ENCODE measurements around the gene C10orf90. TPM values are rescaled to one million over a fixed set of nuclear protein-coding genes. Genes with fewer than 3 reads are reported as not detected.

The C10orf90 gene
- total RNA-seq, 1 experiment from 2014 or later, result not detected

DNA sequence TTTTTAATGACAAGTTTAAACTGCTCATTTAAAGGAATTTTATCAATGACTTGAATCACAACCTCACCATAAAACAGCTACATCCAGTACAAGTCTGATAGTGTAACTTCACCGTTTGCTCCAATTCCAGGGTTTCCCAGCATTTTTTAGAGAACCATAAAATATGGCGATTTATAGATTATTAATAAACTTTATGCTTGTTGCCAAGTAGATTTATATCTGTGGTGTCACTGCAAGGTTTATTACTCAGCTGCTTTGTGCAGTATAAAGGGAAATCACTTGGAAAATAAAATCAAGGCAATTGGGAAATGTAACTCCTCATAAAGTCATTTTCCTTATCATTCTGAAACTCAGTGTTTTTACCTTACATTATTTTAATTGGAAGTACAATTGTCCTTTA lies 218.2 kb downstream of the C10orf90 start:
- no peak overlapping the region for H3K56ac ChIP-seq (ENCODE audit: insufficient read length, low read depth, low read length)
- no peaks in the 10 kb centered on the region for H3K79me1 ChIP-seq (ENCODE audit: insufficient read depth, low read depth, low read length, poor library complexity, severe bottlenecking)
- no peak overlapping the region for H2BK12ac ChIP-seq (ENCODE audit: insufficient read length, low read depth, low read length)
- H4K5ac ChIP-seq (ENCODE audit: insufficient read length, low read depth, low read length), result no peak overlapping the region
- H3K23me2 ChIP-seq (ENCODE audit: insufficient read length, low read depth, low read length, poor library complexity, severe bottlenecking), result no peaks in the 10 kb centered on the region
- DNase-seq, result no peak
- WGBS (ENCODE audit: extremely low coverage, insufficient read length, low lambda C conversion rate), result no CpG with 5 or more reads among the region's 2 CpGs
- H3T11ph ChIP-seq (ENCODE audit: low read length), result no peak overlapping the region
- no peak overlapping the region for H3K9ac ChIP-seq (ENCODE audit: extremely low read depth, insufficient read length, low read length)
- no peak overlapping the region for H3K14ac ChIP-seq (ENCODE audit: insufficient read depth, low read length)
- no peak overlapping the region for H3K4me2 ChIP-seq (ENCODE audit: insufficient read depth, insufficient read length, low read length)
- H3K9me3 ChIP-seq (ENCODE audit: control insufficient read depth, low read depth, low read length), result no peaks in the 10 kb centered on the region
- H4K91ac ChIP-seq (ENCODE audit: insufficient read length, low read depth, low read length), result no peak overlapping the region
- H3K18ac ChIP-seq (ENCODE audit: insufficient read length, low read depth, low read length), result no peak overlapping the region
- H3K27me3 Mint-ChIP-seq (ENCODE audit: low read depth), result peaks cover 12% of the 10 kb centered on the region
- H2BK20ac ChIP-seq (ENCODE audit: low read depth, low read length, poor library complexity, severe bottlenecking), result no peak overlapping the region
- no peak overlapping the region for H3K23ac ChIP-seq (ENCODE audit: insufficient read length, low read depth, low read length)
- no peak overlapping the region for H3K27ac ChIP-seq (ENCODE audit: insufficient read length, low read depth, low read length)
- H3K27ac Mint-ChIP-seq, result no peak overlapping the region
- H2AK5ac ChIP-seq (ENCODE audit: insufficient read length, low read length), result no peak overlapping the region
- H2AFZ ChIP-seq (ENCODE audit: low read length), result no peak overlapping the region
- no peak overlapping the region for H2BK15ac ChIP-seq (ENCODE audit: low read depth, low read length)
- no peaks in the 10 kb centered on the region for H3K4me1 Mint-ChIP-seq
- no peaks in the 10 kb centered on the region for H3K79me2 ChIP-seq (ENCODE audit: insufficient read depth, low read length)
- H3K36me3 Mint-ChIP-seq (ENCODE audit: insufficient read depth in 1 of 3, low read depth in 3 of 3), result no peaks in the 10 kb centered on the region
- no peak overlapping the region for H2BK120ac ChIP-seq (ENCODE audit: low read depth, low read length, poor library complexity, severe bottlenecking)
- peaks cover 4 to 8% of the 10 kb centered on the region in 2 experiments; a peak in 3 of 5 replicates for H3K9me3 Mint-ChIP-seq
- no peak overlapping the region for H3K4me3 Mint-ChIP-seq
- no peak overlapping the region for H3K4ac ChIP-seq (ENCODE audit: low read depth, low read length)
- H3K4me1 ChIP-seq (ENCODE audit: insufficient read depth, low read length), result no peaks in the 10 kb centered on the region
- H4K20me1 ChIP-seq (ENCODE audit: control insufficient read depth, insufficient read depth, insufficient read length), result no peaks in the 10 kb centered on the region
- no peak overlapping the region for H2BK5ac ChIP-seq (ENCODE audit: insufficient read length, low read length)
- H4K8ac ChIP-seq (replicated peaks; ENCODE audit: insufficient read length, low read depth, low read length), result no peak overlapping the region
- TF ChIP-seq, protein P1, sequence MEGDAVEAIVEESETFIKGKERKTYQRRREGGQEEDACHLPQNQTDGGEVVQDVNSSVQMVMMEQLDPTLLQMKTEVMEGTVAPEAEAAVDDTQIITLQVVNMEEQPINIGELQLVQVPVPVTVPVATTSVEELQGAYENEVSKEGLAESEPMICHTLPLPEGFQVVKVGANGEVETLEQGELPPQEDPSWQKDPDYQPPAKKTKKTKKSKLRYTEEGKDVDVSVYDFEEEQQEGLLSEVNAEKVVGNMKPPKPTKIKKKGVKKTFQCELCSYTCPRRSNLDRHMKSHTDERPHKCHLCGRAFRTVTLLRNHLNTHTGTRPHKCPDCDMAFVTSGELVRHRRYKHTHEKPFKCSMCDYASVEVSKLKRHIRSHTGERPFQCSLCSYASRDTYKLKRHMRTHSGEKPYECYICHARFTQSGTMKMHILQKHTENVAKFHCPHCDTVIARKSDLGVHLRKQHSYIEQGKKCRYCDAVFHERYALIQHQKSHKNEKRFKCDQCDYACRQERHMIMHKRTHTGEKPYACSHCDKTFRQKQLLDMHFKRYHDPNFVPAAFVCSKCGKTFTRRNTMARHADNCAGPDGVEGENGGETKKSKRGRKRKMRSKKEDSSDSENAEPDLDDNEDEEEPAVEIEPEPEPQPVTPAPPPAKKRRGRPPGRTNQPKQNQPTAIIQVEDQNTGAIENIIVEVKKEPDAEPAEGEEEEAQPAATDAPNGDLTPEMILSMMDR (conservative IDR thresholded peaks at IDR 0.05), result no peak
- no peaks in the 10 kb centered on the region for H3K27me3 ChIP-seq (ENCODE audit: insufficient read depth, low read length)

Data from H9 (cell line).